Measurements from ENCODE around the gene MED7. TPM values are rescaled to one million over a fixed set of nuclear protein-coding genes. Genes with fewer than 3 reads are reported as not detected.

The MED7 gene
- total RNA-seq, 1 experiment from 2014 or later, result 11.2 TPM

- TF ChIP-seq ATF6 (CRISPR knock-in tag; IDR thresholded peaks at IDR 0.05) (no peak), MYBL2 (CRISPR knock-in tag; IDR thresholded peaks at IDR 0.05) (no peak), E2F5 (CRISPR knock-in tag; IDR thresholded peaks at IDR 0.05) (no peak)
Observed at GRCh38 chr5:157167214-157167621, 24.6 kb upstream of the MED7 start (continued).

- no peak for ATAC-seq
- no peak for TF ChIP-seq HMGA2 (CRISPR knock-in tag; IDR thresholded peaks at IDR 0.05)
- no peak for TF ChIP-seq ARID4B (CRISPR knock-in tag; IDR thresholded peaks at IDR 0.05; ENCODE audit: borderline replicate concordance)
- TF ChIP-seq JAZF1 (CRISPR knock-in tag; IDR thresholded peaks at IDR 0.05), result no peak
- no peak for TF ChIP-seq CDX4 (CRISPR knock-in tag; IDR thresholded peaks at IDR 0.05; ENCODE audit: borderline replicate concordance)
- TF ChIP-seq HMGXB4 (CRISPR knock-in tag; IDR thresholded peaks at IDR 0.05), result no peak
- TF ChIP-seq RELA (CRISPR knock-in tag; IDR thresholded peaks at IDR 0.05; ENCODE audit: borderline replicate concordance), result no peak
- no peak for TF ChIP-seq E2F4 (CRISPR knock-in tag; IDR thresholded peaks at IDR 0.05; ENCODE audit: borderline replicate concordance, low read depth)
- no peak for TF ChIP-seq SMAD4 (CRISPR knock-in tag; IDR thresholded peaks at IDR 0.05)
- TF ChIP-seq MLX (CRISPR knock-in tag; IDR thresholded peaks at IDR 0.05), result no peak
- no peak for TF ChIP-seq ESRRA (CRISPR knock-in tag; IDR thresholded peaks at IDR 0.05; ENCODE audit: borderline replicate concordance)
- no peak for TF ChIP-seq GABPB1 (CRISPR knock-in tag; IDR thresholded peaks at IDR 0.05)
- no peak for TF ChIP-seq NFYB (CRISPR knock-in tag; conservative IDR thresholded peaks at IDR 0.05; ENCODE audit: low read depth)
- TF ChIP-seq SP1 (CRISPR knock-in tag; conservative IDR thresholded peaks at IDR 0.05), result no peak
- no peak for TF ChIP-seq ATF1 (CRISPR knock-in tag; IDR thresholded peaks at IDR 0.05)
- no peak for TF ChIP-seq GRHL2 (CRISPR knock-in tag; IDR thresholded peaks at IDR 0.05; ENCODE audit: insufficient replicate concordance, severe bottlenecking)
- TF ChIP-seq ZNF121 (CRISPR knock-in tag; IDR thresholded peaks at IDR 0.05), result no peak
- Mint-ChIP-seq H3K4me3 (no peak within 1 kb of the TSS), H3K36me3 (peaks cover 25% of the 10 kb centered on the region), H3K27ac (no peak within 1 kb of the TSS), H3K9me3 (peaks cover 27% of the 10 kb centered on the region), H3K27me3 (ENCODE audit: low read depth) (peaks cover 6% of the 10 kb centered on the region), H3K4me1 (peaks cover 3% of the 10 kb centered on the region; the same call in 1 of the 2 replicates)
- POLR2A ChIA-PET, result no interaction called here
- CTCF ChIA-PET, result interaction anchor here (0.8 to 1.0 kb wide), 2 partner anchors 17 to 137 kb away, joined by 3 to 4 read pairs; no protein-coding TSS in a partner anchor
- DNase-seq (ENCODE audit: low spot score), result no peak
Observed at GRCh38 chr5:157166214-157167213, 23.8 kb upstream of the MED7 start, which contains the start of gene GARIN3. GARIN3 (minus strand) TSS chr5:157166264; CDS start chr5:157166168, 96 bp downstream.

All from WTC11 (cell line).